Endothelial cell of coronary artery (primary cell): Measurements from ENCODE around the gene DTX4. TPM values are rescaled to one million over a fixed set of nuclear protein-coding genes. Genes with fewer than 3 reads are reported as not detected.

Experiments used
- total RNA-seq: library from RNA; depleted of rRNA; stranded (reverse); fragments of >200 nt; gene quantifications from 2 replicates; pipeline ENCODE4 v1.2.3, GENCODE V29; 2014

The DTX4 gene
- 0.18 and 1.2 TPM in 2 replicates for total RNA-seq

DNA sequence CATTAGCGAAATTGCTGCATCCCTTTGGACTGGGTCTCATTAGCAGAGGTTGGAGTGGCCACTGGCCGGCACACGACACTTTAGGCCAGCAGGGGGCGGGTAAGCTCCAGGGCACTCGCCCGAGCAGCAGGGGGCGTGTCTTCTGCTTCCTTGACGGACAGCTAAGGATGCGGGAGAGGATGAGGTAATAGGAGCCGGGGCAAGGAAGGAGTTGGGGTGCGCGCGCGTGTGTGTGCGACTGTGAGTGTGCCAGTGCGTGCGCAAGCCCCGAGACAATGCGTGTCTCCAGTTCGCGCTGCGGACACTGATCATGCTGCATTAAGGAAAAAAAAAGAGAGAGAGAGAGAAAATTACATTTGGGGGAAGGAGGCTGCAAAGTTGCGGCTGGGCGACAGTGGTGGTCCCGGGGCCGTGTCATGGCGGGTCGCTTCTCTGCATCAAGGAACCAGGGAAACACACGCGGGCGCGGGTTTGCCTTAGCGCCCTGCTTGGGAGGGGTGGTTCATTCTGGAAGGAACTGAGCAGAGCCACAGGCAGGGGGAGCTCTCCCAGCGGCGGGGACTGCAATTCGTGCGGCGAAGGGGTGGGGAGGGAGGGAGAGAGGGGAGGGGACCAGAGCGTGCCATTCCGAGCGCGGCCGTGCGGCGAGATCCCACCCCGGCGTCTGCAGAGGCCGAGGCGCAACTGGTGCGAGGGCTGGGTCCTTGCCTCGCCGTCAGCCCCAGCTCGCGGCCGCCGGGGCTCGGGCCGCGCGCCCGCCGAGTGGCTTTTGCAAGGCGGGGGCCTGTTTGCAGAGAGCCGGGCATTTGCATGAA is at the start of gene DTX4:
DTX4 (plus strand) TSS at position 625 of the 815 bp plus-strand sequence. CDS start 464 bp downstream, outside the sequence.

GRCh38 chr11:59142530-59143507 is 29.1 kb upstream of the DTX4 start, which contains the start of gene FAM111A:
TSS of gene FAM111A (plus strand) at chr11:59142856. CDS start at chr11:59148873, 6,017 bp downstream.

DNA sequence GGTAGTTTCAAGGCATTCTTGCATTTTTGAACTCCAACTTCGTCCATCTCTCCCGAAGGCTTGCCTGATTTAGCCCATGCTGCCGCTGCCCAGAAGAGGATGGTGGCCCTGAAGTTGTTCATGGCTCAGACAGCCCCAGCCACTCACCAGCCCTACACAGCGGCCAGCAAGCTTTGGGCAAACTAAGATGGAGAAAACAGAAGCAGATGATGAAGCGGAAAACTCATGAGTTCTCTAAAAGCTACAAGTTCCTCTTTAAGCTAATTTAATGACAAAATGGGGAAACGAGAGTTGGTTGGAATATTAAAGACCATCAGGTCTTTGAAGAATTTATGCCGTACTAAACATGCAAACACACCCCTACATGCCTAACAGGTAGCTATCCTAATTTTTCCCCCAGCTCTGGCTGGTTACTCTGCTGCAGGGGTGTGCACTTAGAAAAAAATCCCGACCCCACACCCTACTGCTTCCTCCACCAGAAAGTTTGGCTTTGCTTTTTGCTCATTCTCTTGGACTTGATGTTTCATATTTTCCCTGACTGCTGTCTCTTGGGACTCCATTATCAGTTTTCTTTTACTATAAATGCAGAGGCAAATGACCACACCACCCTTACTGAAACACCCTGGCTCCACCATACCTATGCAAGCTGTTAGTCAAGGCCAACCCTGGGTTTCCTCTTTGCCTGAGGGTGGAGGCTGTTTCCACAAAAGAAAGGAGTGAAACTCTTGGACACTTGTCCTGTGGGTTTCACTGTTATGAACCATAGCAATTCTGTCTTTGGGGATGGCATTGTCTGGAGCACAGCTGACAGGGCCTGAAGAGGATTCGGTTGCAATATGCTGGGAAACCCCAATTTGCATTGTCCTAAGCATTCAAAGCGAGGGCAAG is 41.1 kb downstream of the DTX4 start, which contains the start of gene MPEG1:
MPEG1 (minus strand) TSS at position 184 of the 888 bp plus-strand sequence; CDS start at position 122, 62 bp downstream.

Other genes starting within 250 kb of the DTX4 start
- not detected in 2 replicates for gene GLYATL1, start 232.6 kb upstream of the DTX4 start, total RNA-seq
- gene GLYATL1B, start 85.8 kb upstream of the DTX4 start, total RNA-seq = not detected in 2 replicates
- gene FAM111B, start 64.9 kb upstream of the DTX4 start, total RNA-seq = 6.3 and 12.1 TPM in 2 replicates
- 35.5 and 37.2 TPM in 2 replicates for gene FAM111A, start 29.3 kb upstream of the DTX4 start, total RNA-seq
- gene MPEG1, start 40.8 kb downstream of the DTX4 start, total RNA-seq = not detected in 2 replicates
- not detected in 2 replicates for gene OR5AN1, start 186.8 kb downstream of the DTX4 start, total RNA-seq